T-cell (primary cell): ENCODE results near the gene SCML2. TPM values are rescaled to one million over a fixed set of nuclear protein-coding genes. Genes with fewer than 3 reads are reported as not detected.

ENCODE experiments used
- ATAC-seq, 4 experiments: fragments of 200-7000 bp in 3 of 4; fragments of 150-1000 bp in 1 of 4; cut with Tn5 transposase; replicated peaks in 1 of 4; 1 replicate in 3 of 4; 2 replicates in 1 of 4; pipeline ENCODE4 v1.10.0; 2021; ENCODE audit warnings: moderate library complexity in 3 of 4, mild to moderate bottlenecking in 2 of 4, moderate number of reproducible peaks in 1 of 4
- CTCF ChIA-PET, 2 donors: fragments of 300-600 bp; sonication (Branson Sonifier 250); formaldehyde crosslinking; loops; one replicate each; lab custom pipeline; 2022; ENCODE audit warnings: antibody characterized with exemption in 2 of 2; lab: Charles Lee
- POLR2A ChIA-PET, 2 donors: fragments of 300-600 bp; sonication (Branson Sonifier 250); formaldehyde crosslinking; loops; one replicate each; lab custom pipeline; 2022; ENCODE audit warnings: antibody characterized with exemption in 2 of 2; lab: Charles Lee
- DNase-seq, 35 experiments: peaks; one replicate each; pipeline versions ENCODE4 v3.0.0 to v3.0.0-alpha.2; 2013 to 2023
- H3K27ac ChIP-seq: one replicate; pipeline ENCODE4 v1.5.1; 2013; ENCODE audit warnings: low read length
- H3K27me3 ChIP-seq, 2 experiments: replicated peaks in 1 of 2; 1 replicate in 1 of 2; 2 replicates in 1 of 2; pipeline versions ENCODE4 v1.6.1 to v1.7.0; 2013; ENCODE audit warnings: low read length in 1 of 2, mixed read lengths in 1 of 2; ENCODE audit not compliant: control insufficient read depth in 2 of 2, insufficient read depth in 2 of 2; ENCODE audit errors: extremely low read depth in 1 of 2
- H3K36me3 ChIP-seq, 2 donors: 1 replicate in 1 of 2; 2 replicates in 1 of 2; pipeline versions ENCODE4 v1.6.1 to v1.7.0; 2013; ENCODE audit warnings: low read length in 1 of 2; ENCODE audit not compliant: control insufficient read depth in 2 of 2, insufficient read depth in 1 of 2; ENCODE audit errors: extremely low read depth in 1 of 2
- H3K4me1 ChIP-seq, 2 experiments: 1 replicate in 1 of 2; 2 replicates in 1 of 2; pipeline versions ENCODE4 v1.6.1 to v1.7.0; 2013; ENCODE audit warnings: low read length in 2 of 2, mixed read lengths in 1 of 2; ENCODE audit not compliant: insufficient read depth in 2 of 2, control insufficient read depth in 1 of 2; ENCODE audit errors: extremely low read depth in 1 of 2
- H3K4me3 ChIP-seq, 2 donors: 1 replicate in 1 of 2; 2 replicates in 1 of 2; pipeline versions ENCODE4 v1.5.1 to v1.7.0; 2013; ENCODE audit warnings: mild to moderate bottlenecking in 2 of 2, low read length in 1 of 2, moderate library complexity in 1 of 2; ENCODE audit not compliant: control insufficient read depth in 1 of 2; ENCODE audit errors: extremely low read depth in 1 of 2
- H3K9me3 ChIP-seq: 2 replicates; pipeline ENCODE4 v1.7.0; 2013
- H3K27ac Mint-ChIP-seq, 2 donors: one replicate each; pipeline ENCODE4 v1.8.0; 2020 to 2021; ENCODE audit warnings: mild to moderate bottlenecking in 2 of 2, mixed read lengths in 2 of 2
- H3K27me3 Mint-ChIP-seq, 2 donors: one replicate each; pipeline ENCODE4 v1.8.0; 2021 to 2022; ENCODE audit warnings: mixed read lengths in 2 of 2
- H3K36me3 Mint-ChIP-seq: one replicate; pipeline ENCODE4 v1.8.0; 2021; ENCODE audit warnings: mixed read lengths
- H3K4me1 Mint-ChIP-seq, 3 donors: one replicate each; pipeline ENCODE4 v1.8.0; 2020 to 2022; ENCODE audit warnings: mixed read lengths in 3 of 3, mild to moderate bottlenecking in 1 of 3
- H3K4me3 Mint-ChIP-seq, 3 donors: one replicate each; pipeline ENCODE4 v1.8.0; 2020 to 2022; ENCODE audit warnings: mild to moderate bottlenecking in 3 of 3, mixed read lengths in 3 of 3, moderate library complexity in 3 of 3
- H3K9me3 Mint-ChIP-seq, 3 donors: one replicate each; pipeline ENCODE4 v1.8.0; 2020 to 2022; ENCODE audit warnings: mixed read lengths in 3 of 3
- WGBS: methylation state at CpG from one replicate; pipeline ENCODE4 v1.1.5; 2013; ENCODE audit warnings: missing lambda C conversion rate; ENCODE audit not compliant: insufficient coverage; 5-methylcytosine and 5-hydroxymethylcytosine counted together
- total RNA-seq, 35 experiments: library from RNA in 6 of 35; stranded (reverse) in 6 of 35; fragments of 120-200 nt in 1 of 35; gene quantifications; one replicate each; pipeline versions ENCODE4 v1.2.1 to v1.2.4 and lab custom pipeline; 2013 to 2026

SCML2 gene
- total RNA-seq, 5 donors from 2014 or later (not counting 1 experiment from before 2014, with no cell fraction given), result 0.75 to 1.1 (median 0.76) TPM

DNA sequence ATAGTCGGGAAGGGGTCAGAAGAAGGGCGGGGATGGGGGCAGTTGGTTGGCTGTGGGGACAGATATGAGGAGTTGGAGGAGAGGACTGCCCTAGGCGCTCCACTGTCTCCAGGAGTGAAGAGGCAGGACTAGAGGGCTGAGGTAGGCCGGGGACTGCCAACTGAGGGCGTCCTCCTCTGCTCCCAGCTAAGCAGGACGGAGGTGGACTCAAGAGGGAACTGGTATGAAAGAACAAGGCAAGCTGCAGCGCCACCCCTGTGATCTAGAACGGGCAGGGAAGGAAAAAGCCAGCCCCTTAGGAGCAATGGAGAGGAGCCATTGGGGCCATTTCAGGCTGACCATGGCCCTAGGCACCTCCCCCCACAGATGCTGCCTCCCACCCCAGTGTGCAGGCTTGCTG lies 147.8 kb downstream of the SCML2 start:
- Mint-ChIP-seq H3K27ac (no peak overlapping the region), H3K27me3 (peaks cover 0 to 7% of the 10 kb centered on the region in 2 donors), H3K4me3 (no peak overlapping the region), H3K9me3 (no peaks in the 10 kb centered on the region), H3K36me3 (no peaks in the 10 kb centered on the region), H3K4me1 (no peaks in the 10 kb centered on the region)
- Histone ChIP-seq H3K36me3 (no peaks in the 10 kb centered on the region), H3K4me1 (no peaks in the 10 kb centered on the region), H3K27me3 (peaks cover 0 to 2% of the 10 kb centered on the region in 2 experiments), H3K4me3 (no peak overlapping the region), H3K9me3 (no peaks in the 10 kb centered on the region), H3K27ac (no peak overlapping the region)
- ATAC-seq, result no peak
- POLR2A ChIA-PET, result no interaction called here
- no peak for DNase-seq
- no CpG with 5 or more reads among the region's 8 CpGs for WGBS
- CTCF ChIA-PET, result no interaction called here

DNA sequence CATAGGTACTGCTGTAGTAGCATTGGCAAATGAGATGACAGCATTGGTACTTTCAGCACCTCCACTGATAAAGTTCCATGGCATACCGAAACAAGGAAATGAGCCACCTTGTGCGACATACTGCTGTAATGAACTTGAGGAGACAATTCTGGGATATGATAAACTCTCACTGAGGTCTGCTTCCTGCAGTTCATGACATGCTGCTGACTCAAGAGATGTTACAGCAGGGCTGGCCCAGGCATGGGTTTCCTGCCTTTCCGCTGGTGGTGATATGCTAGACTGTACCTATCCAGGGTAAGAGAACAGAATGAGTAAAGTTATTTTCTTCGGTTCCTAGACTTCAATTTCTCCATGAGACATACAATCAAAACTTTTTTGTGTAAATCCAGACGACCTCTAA lies 150.9 kb downstream of the SCML2 start:
- ChIA-PET POLR2A (no interaction called here), CTCF (no interaction called here)
- ATAC-seq (no peak), DNase-seq (no peak)
- H3K9me3 ChIP-seq, result no peaks in the 10 kb centered on the region
- no peak overlapping the region for H3K4me3 ChIP-seq
- H3K27ac ChIP-seq, result no peak overlapping the region
- no peaks in the 10 kb centered on the region for H3K4me1 ChIP-seq
- H3K4me3 Mint-ChIP-seq, result no peak overlapping the region
- no peaks in the 10 kb centered on the region for H3K4me1 Mint-ChIP-seq
- H3K27me3 Mint-ChIP-seq, result peaks cover 0 to 7% of the 10 kb centered on the region in 2 donors
- no peak overlapping the region for H3K27ac Mint-ChIP-seq
- H3K36me3 Mint-ChIP-seq, result no peaks in the 10 kb centered on the region
- peaks cover 0 to 2% of the 10 kb centered on the region in 2 experiments for H3K27me3 ChIP-seq
- no CpG with 5 or more reads among the region's 5 CpGs for WGBS
- no peaks in the 10 kb centered on the region for H3K36me3 ChIP-seq
- H3K9me3 Mint-ChIP-seq, result no peaks in the 10 kb centered on the region

DNA sequence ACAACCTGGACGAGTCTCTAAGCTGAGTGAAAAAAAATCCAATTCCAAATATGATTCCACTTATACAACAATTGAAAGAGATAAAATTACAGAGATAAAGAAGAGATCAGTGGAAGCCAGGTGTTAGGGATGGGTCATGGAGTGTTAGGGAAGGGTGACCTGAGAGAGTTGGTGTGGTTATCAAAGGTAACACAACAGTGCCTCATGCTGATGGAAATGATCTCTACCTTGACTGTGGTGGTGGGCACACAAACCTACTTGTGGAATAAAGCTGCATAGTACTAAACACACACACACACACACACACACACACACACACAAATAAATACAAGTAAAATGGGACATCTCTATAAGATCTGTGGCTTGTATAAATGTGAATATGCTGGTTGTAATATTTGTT lies 159.8 kb downstream of the SCML2 start:
- no CpG with 5 or more reads among the region's 1 CpG for WGBS
- ATAC-seq (no peak), DNase-seq (no peak)
- Histone ChIP-seq H3K27me3 (peaks cover 0 to 2% of the 10 kb centered on the region in 2 experiments), H3K36me3 (no peaks in the 10 kb centered on the region), H3K9me3 (no peaks in the 10 kb centered on the region), H3K27ac (no peak overlapping the region), H3K4me1 (no peaks in the 10 kb centered on the region), H3K4me3 (no peak overlapping the region)
- ChIA-PET CTCF (no interaction called here), POLR2A (no interaction called here)
- Mint-ChIP-seq H3K27me3 (peaks cover 0 to 19% of the 10 kb centered on the region in 2 donors), H3K4me1 (no peaks in the 10 kb centered on the region), H3K36me3 (no peaks in the 10 kb centered on the region), H3K9me3 (no peaks in the 10 kb centered on the region), H3K4me3 (no peak overlapping the region), H3K27ac (no peak overlapping the region)

Other genes with a start within 250 kb of the SCML2 start
- under 1 TPM in 1 of 5 donors, not detected in 4; 0.15 TPM for gene BEND2, start 133.8 kb downstream of the SCML2 start, total RNA-seq
- 1 to 10 TPM; 3.3 to 5.2 (median 4.1) TPM for gene CDKL5, start 70.9 kb upstream of the SCML2 start, total RNA-seq